GM19463 (cell line): ENCODE data around the gene SSU72.
"Not testable (repeated sequence)": the region's sequence is repeated elsewhere in the genome, so short reads cannot be mapped to it uniquely, and the experiment has no call there.

Experiments used
- ATAC-seq: cut with Tn5 transposase; IDR thresholded peaks from one replicate; pipeline ENCODE4 v1.9.1; 2021; ENCODE audit warnings: mild to moderate bottlenecking, moderate library complexity; ENCODE audit not compliant: unreplicated experiment

Gene SSU72

DNA sequence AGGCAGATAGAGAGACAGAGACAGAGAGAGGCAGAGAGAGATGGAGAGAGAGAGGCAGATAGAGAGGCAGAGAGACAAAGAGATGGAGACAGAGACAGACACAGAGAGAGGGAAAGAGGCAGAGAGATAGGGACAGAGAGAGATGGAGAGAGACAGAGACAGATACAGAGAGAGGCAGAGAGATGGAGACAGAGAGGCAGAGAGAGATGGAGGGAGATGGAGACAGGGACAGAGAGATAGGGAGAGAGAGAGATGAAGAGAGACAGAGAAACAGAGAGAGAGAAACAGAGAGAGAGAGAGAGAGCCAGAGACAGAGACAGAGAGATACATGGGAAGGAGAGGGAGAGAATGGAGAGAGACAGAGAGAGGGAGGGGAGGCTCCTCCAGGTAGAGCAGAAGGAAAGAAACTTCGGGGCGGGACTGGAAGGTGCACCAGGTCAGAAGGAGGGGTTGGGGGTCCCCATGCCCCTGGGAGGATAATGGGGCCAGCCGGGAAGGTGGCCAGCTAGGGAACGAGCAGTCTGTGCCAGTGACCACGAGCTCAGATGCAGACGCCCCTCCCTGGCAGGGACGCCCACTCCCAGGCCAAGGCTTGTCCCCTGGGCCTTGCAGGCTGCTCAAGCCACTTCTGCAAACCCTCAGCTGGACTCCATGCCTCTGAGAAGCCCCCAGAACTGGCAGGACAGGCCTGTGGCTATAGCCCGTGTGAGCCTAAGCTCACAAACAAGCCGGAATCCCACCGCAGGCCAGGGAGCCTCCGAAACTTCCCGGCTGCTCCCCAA, 22.0 kb upstream of the SSU72 start:
- ATAC-seq, result no peak

DNA sequence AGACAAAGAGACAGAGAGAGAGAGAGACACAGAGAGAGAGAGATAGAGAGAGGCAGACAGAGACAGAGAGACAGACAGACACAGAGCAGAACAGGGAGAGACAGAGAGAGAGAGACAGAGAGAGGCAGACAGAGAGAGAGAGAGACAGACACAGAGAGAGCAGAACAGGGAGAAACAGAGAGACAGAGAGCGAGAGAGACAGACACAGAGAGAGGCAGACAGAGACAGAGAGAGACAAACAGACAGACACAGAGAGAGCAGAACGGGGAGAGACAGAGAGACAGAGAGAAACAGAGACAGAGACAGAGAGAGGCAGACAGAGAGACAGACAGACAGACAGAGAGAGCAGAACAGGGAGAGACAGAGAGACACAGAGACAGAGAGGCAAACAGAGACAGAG, 20.7 kb upstream of the SSU72 start:
- ATAC-seq, result not testable (repeated sequence)

DNA sequence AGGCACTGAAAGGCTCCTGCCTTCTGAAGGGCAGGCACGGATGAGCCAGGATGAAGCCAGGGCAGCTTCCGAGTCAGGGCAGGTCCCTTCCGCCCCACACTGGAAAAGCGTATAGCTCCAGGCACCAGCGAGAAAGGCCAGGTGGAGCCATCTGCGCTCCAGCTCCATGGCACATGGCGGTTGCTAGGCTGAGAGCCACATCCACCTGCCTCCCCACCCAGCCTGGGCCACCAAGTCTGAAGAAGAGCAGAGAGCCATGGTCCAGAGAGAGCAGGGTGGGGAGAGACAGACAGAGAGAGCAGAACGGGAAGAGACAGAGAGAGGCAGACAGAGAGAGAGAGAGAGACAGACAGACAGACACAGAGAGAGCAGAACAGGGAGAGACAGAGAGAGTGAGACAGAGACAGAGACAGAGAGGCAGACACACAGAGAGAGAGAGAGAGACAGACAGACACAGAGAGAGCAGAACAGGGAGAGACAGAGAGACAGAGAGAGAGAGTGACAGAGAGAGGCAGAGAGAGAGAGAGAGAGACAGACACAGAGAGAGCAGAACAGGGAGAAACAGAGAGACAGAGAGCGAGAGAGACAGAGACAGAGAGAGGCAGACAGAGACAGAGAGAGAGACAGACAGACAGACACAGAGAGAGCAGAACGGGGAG, 20.1 kb upstream of the SSU72 start:
- ATAC-seq, result no peak

DNA sequence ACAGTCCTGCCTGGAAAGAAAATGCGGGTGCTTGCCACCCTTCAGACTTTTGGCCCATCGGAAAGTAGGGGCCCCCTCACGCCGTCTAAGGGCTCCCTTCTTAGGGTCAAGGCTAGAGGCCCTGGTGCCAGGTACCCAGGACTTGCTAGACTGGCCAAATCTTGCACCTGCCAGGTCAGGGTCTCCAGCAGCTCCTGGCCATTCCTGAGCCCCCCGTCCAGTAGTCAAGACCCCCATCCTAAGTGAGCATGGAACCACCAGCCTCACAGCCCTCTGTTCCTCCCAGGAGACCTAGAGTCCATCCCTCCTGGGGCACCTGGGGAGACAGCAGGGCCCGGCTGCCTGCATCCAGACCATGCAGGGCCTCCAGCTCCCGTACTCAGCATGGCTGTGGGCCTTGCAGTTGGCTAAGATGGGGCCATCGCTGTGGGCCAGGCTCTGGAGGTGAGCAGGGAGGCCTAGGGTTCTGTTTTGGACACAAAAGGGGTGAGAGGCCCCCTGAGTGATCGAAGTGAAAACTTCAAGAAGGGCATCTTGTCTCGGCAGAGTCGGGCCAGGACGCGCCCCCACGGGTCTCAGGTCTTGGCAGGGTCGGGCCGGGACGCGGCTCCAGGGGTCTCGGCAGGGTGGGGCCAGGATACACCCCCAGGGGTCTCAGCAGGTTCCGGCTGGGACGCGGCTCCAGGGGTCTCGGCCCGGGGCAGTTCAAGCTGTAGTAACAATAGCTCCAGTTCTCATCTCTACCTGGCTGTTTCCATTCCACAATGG, 19.4 kb upstream of the SSU72 start:
- ATAC-seq, result no peak

DNA sequence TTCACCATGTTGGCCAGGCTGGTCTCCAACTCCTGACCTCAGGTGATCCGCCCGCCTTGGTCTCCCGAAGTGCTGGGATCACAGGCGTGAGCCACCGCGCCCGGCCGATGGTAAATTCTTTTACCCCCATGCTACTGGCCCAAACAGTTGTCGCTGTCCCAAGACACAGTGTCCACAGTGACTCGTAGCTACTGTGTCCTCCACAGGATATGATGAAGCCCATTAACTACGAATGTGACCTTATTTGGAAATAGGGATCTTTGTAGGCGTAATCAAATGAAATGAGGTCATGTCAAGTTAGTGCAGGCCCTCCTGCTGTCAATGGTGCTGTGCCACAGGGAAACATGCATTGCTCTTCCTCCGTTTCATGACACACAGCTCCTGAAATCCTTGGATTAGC, 16.8 kb upstream of the SSU72 start:
- ATAC-seq, result no peak

DNA sequence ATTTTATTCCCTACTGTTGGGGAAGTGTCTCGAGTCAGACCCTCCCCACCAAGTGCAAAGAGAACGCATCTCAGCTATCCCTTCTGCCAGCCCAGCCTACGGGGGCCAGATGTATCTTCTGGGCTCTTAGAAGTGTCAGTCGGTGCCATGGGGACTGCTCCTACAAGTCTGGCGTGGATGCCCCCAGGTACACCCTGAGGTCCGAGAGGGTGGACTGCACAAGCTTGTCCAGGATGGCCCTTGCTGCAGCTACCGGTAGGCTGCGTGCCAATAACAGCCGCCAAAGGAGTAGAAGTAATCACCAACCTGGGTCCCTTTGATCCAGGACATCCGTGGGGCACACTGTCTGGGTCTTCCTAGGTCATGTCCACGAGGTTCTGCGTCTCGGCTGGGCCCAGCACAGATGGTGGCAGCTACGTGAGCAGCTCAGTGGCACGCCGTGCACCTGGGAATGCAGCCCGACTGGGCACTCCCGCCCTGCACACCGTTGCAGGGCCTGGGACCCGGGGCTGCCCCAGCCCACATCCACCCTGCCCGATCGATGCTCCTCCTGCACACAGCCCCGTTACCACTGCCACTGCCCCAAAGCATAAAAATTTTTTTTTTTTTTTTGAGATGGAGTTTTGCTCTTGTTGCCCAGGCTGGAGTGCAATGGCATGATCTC, 8.8 kb upstream of the SSU72 start:
- ATAC-seq, result no peak

DNA sequence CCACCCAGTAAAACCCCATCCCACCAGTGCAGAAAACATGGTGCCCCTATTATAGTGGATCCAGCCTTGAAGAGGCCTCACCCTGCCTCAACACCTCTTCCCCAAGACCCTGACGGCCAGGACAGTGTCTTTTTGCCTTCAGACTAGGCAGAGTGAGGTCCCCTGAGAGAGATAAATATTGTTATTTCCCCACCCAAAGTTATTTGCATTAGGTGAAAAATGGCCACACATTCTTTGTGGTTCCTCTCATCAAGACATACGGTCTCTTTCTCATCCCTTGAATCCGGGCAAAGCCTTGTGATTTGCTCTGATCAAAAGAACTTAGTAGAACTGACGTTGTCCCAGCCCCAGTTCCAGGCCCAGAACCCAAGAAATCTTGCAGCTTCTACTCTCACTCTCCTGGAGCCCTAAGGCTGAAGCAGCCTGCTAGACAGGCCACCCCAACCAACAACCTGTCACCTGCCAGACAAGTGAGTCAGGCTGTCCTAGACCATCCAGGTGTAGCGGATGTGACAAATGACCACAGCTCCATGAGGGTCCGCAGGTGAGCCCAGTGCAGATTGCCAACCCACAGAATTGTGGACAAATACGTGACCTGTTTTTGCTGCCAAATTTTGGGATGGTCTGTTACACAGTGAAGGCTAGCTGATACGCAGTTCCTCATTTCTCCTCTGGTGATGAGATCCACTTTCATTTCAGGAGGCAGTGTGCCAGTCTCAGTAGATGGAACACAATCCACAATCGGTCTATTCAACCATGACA, 8.1 kb upstream of the SSU72 start:
- no peak for ATAC-seq

DNA sequence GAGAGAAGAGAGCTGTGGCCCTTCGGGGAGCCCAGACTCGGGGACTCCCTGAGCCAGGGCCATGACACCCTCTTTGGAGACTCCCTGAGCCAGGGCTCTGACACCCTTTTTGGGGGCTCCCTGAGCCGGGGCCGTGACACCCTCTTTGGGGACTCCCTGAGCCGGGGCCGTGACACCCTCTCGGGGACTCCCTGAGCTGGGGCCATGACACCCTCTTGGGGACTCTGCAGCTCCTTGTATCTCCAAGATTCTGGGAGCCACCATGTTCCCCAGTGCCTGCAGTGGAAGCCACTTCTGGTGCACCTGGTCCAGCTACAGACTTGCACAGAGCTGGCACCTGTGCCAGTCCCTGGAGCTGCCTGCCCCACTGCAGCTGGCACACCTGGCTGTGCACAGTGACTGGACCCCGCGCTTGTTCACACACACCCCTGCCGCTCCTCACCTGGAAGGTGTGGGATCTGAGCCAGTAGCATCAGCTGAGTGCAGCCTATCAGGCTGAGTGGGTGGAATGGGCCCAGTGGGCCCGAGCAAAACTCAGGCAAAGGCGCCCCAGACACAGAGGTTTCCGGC, 3.8 kb upstream of the SSU72 start:
- no peak for ATAC-seq

DNA sequence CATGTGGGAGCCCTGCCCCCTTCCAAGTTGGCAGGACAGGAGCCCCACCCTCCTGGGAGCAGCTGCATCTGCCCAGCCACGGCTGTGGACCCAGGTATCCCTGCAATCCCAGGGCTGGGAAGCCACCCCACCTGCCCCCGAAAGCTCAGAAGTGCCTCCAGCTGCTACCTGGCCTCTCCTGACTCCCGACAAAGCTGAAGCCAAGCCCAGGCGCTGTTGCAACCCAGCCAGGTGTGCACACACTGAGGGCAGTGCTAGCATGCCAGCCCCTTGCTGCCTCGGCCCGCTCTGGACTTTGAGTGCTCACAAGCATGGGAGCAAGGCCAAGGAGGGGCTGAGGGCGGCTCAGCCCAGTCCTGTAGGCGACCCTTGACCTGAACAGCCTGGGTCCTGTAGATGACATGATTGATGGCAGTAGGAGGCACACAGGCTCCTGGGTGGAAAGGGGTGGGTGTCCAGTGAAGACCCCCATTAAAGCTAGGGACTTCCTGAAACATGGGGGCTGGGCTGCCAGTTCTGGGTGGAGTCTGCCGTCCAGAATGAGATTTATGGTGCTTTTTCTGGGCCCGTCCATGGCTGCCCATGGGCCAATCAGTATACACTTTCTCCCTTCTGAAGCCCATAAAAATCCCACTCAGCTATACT, 2.8 kb upstream of the SSU72 start:
- ATAC-seq, result no peak

DNA sequence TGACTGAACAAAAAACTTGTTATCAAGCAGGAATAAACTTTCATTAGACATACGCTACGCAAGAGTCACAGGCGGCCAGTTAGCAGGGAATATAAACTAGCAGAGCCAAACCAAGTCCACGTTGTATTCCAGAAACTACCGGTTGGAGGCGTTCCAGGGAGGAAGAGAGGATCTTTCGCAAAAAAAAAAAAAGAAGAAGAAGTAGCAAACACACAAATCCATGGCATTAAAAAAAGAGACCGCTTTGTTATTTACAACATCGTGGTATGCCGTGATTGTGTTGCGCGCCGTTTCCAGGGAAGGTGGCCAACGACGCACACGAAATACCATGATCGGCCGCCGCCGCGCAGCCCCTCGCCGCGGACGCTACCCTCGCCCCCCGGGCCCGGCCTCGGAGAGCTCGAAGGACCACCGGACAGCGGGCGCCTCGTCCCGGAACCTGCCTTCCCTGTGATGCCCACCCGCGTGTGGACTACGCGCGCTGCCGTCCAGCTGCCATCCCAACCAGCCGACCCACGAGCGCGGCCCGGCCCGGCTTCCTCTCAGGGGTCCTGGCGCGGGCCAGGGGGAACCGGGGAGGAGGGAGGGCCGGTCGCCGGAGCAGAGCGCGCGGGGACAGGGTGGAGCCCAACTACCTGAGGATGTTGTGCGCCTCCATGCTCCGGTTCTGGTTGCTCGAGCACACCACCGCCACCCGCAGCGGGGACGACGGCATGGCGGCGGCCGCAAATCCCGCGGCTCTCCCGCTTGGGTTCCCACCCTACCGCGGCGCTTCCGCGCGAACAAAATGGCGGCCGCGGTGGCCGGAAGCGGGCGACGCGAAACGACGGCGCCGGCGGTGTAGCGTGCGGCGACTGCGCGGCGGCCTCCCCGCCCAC, 581 bp downstream of the SSU72 start:
- peak; percentile 73 for ATAC-seq

DNA sequence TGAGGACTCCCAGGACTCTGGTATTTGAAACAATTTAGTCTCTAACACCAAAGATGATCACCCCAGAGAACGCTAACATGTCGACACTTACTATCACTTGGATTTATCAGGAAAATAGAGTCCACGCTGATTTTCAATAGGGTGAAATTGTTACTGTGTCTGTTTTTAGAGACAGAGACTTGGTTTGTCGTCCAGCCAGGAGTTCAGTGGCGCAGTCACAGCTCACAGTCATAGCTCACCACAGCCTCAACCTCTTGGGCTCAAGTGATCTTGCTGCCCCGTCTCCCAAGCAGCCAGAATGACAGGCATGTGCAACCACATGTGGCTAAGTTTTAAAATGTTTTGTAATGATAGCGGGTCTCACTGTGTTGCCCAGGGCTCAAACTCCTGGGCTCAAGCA, 5.3 kb downstream of the SSU72 start:
- ATAC-seq, result no peak

DNA sequence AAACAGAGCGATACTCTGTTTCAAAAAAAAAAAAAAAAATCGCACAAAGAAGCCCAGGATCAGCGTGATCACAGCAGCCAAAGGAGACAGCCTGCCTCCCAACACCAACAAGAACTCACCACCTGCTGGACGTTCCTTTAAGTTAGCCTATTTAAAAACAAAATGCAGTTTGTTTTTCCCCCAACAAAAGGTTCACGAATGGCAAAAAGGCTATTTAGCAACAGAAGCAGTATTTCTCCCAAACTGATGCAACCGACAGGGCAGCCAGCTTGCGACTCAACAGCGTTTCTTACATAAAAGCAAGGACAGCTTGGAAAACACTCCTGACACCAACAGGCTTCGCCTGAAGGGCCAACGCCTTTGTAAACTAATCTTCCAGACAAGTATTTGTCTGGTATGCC, 6.8 kb downstream of the SSU72 start:
- ATAC-seq, result no peak

DNA sequence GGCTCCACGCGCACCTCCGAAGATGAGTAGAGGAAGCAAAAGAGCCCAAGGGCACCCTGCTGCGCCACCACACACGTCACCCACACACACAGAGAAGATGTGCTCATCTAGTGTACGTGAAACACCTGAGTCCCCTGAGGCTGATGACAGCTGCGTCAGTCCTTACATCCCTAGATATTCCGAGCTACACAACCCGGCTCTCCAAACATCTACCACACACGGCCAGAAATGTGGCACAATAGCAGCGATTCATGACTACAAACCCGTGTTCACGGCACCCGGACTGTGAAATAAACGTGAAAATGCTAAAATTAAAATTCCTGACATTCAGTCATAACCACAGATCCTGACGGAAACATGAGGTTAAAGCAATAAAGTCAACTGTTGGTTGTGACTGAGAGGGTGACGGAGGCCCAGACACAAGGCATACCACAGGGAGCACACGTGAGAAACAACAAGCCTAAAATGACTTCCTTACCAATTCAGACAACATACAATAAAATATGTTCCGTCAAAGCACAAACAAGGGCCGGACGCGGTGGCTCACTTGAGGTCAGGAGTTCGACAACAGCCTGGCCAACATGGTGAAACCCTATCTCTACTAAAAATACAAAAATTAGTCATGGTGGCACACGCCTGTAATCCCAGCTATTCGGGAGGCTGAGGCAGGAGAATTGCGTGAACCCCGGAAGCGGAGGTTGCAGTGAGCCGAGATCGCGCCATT, 7.3 kb downstream of the SSU72 start:
- ATAC-seq, result no peak

DNA sequence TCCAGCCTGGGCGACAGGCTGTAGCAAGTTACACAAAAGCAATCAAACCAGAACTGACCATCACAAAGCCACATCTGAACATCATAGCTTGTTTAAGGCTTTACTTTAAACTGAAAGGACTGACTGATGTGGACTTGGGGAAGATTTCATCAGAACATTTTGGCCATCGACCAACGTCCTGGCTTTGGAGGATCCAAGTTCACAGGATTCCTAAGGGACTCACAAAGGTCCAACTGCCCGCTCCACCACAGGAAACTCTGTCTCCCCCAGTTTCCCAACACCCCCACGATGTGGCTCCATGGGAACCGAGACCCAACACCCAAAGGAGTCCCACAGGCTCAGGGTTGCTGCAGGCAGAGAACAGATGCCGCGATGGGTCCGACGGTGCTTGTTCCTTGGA, 9.3 kb downstream of the SSU72 start:
- ATAC-seq, result no peak

DNA sequence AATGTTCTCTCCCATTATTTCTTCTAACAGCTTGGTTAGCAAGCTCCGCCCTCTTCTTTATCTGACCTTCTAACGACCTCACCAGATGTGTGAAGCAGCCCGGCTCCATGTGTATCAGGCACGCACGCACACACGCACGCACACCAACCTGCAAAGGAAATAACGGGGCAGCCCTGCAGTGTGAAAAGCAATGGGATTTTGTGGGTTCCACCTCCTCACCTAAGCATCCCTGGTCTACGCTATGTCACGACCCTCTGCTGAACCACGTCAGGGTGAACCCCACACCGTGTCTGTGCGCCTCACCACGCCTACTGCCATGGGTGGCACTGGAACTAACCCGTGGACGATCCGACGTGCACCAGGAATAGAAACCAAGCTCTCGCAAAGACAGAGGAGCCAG, 10.4 kb downstream of the SSU72 start:
- no peak for ATAC-seq

DNA sequence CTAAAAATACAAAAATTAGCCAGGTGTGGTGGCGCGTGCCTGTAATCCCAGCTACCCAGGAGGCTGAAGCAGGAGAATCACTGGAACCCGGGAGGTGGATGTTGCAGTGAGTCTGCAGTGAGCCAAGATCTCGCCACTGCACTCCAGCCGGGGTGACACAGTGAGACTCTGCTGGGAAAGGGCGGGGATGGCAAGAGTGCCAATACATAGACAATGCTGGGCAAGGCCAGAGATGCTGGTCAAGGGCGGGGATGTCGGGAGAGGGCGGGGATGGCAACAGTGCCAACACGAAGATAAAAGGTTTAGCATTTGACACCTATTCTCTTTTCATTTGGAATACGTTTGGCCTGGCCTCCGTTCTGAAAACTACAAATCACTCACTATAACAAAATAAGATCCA, 11.0 kb downstream of the SSU72 start:
- no peak for ATAC-seq

DNA sequence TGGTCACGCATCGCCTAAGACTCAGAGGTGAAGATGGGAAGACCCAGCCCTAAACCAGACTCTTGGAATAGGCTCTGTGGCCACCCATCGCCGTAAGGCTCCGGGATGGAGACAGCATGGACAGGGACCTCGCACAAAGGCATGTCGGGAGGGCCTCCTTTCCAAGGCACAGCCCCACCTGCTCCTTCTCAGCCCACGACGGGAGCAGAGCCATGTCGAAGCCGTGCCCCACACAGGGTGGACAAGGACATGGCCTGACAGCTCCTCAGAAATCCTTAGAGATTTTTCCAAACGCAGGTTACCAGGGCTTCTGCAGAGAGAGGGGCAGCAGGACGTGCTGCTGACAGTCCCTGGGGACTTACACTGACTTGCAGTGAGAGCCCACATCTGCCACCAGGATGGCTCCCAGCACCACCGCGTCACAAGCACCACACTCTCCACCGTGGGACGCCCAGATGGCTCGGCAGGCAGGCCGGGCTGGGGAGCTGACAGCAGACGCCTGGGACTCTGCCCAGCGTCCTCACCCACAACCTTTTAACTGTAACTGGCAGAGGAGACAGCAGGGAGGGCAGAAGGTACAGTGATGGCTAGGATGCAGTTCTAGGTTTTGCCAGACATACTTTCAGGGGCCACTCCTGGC, 12.0 kb downstream of the SSU72 start:
- no peak for ATAC-seq
